Measurements from ENCODE around the gene DNAJC12.
A peak's percentile ranks its signal among the peaks of the same experiment; 100 is the strongest.
"Not testable (repeated sequence)": the region's sequence is repeated elsewhere in the genome, so short reads cannot be mapped to it uniquely, and the experiment has no call there.

DNAJC12 gene

GRCh38 chr10:67790534-67791408 is 47.2 kb downstream of the DNAJC12 start:
- DNase-seq: no peak

GRCh38 chr10:67789769-67790168 is 48.2 kb downstream of the DNAJC12 start:
- no peak for DNase-seq

GRCh38 chr10:67788028-67788886 is 49.7 kb downstream of the DNAJC12 start:
- DNase-seq: no peak

- no peak for DNase-seq
Measured at GRCh38 chr10:67785098-67785497, 52.9 kb downstream of the DNAJC12 start.

- no peak for DNase-seq
Measured at GRCh38 chr10:67784474-67784873, 53.5 kb downstream of the DNAJC12 start.

- no peak for DNase-seq
Measured at GRCh38 chr10:67783606-67784294, 54.2 kb downstream of the DNAJC12 start.

- no peak for DNase-seq
Measured at GRCh38 chr10:67782530-67782929, 55.5 kb downstream of the DNAJC12 start.

- DNase-seq: no peak
Measured at GRCh38 chr10:67780759-67781538, 57.0 kb downstream of the DNAJC12 start.

- not testable (repeated sequence) for DNase-seq
Measured at GRCh38 chr10:67780204-67780621, 57.8 kb downstream of the DNAJC12 start.

- no peak for DNase-seq
Measured at GRCh38 chr10:67779465-67780203, 58.4 kb downstream of the DNAJC12 start.

- DNase-seq: no peak
Measured at GRCh38 chr10:67776371-67776770, 61.6 kb downstream of the DNAJC12 start.

- DNase-seq: no peak
Measured at GRCh38 chr10:67775279-67775678, 62.7 kb downstream of the DNAJC12 start.

- DNase-seq: no peak
Measured at GRCh38 chr10:67772894-67773511, 65.0 kb downstream of the DNAJC12 start.

GRCh38 chr10:67772151-67772550 is 65.8 kb downstream of the DNAJC12 start:
- no peak for DNase-seq

- no peak for DNase-seq
Measured at GRCh38 chr10:67771200-67771599, 66.8 kb downstream of the DNAJC12 start.

GRCh38 chr10:67770537-67770936 is 67.5 kb downstream of the DNAJC12 start:
- no peak for DNase-seq

- DNase-seq: no peak
Measured at GRCh38 chr10:67767244-67767643, 70.7 kb downstream of the DNAJC12 start.

- DNase-seq: peak; percentile 12
Measured at GRCh38 chr10:67764012-67764822, 73.8 kb downstream of the DNAJC12 start.

- no peak for DNase-seq
Measured at GRCh38 chr10:67763499-67764011, 74.4 kb downstream of the DNAJC12 start.

- not testable (repeated sequence) for DNase-seq
Measured at GRCh38 chr10:67762567-67762966, 75.4 kb downstream of the DNAJC12 start.

All from cortex of kidney (tissue), 1 donor.